OCI-LY3 (cell line): ENCODE results near the gene GTF2IRD2.
"Not testable (repeated sequence)": the region's sequence is repeated elsewhere in the genome, so short reads cannot be mapped to it uniquely, and the experiment has no call there.

Experiments
- CTCF ChIP-seq: fragments of 200-600, 300-600 bp; sonication (generic); IDR thresholded peaks from 2 replicates; pipeline ENCODE4 v1.5.1; 2014; ENCODE audit warnings: antibody characterized with exemption, low read length, low read depth
- EZH2phosphoT487 ChIP-seq: fragments of 200-600 bp; shearing (Covaris generic); IDR thresholded peaks from 2 replicates; pipeline ENCODE4 v1.6.1; 2018; ENCODE audit warnings: antibody characterized with exemption, mixed run types, low read depth

DNA sequence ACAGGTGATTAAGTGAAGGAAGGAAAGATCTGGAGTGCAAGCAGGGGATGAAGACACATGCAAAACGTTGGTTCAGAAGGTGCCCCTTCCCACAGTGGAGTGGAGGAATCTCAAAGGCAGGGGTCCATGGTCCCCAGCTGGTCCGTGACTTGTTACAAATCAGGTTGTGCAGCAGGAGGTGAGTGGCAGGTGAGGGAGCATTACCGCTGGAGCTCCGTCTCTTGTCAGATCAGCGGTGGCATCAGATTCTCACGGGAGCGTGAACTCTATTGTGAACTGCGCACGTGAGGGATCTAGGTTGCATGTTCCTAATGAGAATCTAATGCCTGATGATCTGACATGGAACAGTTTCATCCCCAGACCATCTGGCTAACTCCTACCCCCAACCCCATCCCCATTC is 21.1 kb upstream of the GTF2IRD2 start:
- not testable (repeated sequence) for TF ChIP-seq CTCF, EZH2phosphoT487
